Endothelial cell of umbilical vein (primary cell): Measurements from ENCODE around the gene RFX7.

Experiments used
- FOS ChIP-seq: IDR thresholded peaks from 2 replicates; pipeline ENCODE4 v1.6.1; 2011; ENCODE audit warnings: mild to moderate bottlenecking, low read length, moderate library complexity, borderline replicate concordance; ENCODE audit not compliant: insufficient read depth
- POLR2A ChIP-seq: IDR thresholded peaks from 2 replicates; pipeline ENCODE4 v1.6.1; 2012; ENCODE audit warnings: low read depth, mild to moderate bottlenecking, control low read depth, low read length
- POLR2AphosphoS5 ChIP-seq: IDR thresholded peaks from 2 replicates; pipeline ENCODE4 v1.6.1; 2012; ENCODE audit warnings: low read depth, mild to moderate bottlenecking, control low read depth, low read length, moderate library complexity; ENCODE audit not compliant: insufficient read depth
- TF ChIP-seq, protein P1 (sequence below), 2 donors: IDR thresholded peaks; 1 replicate in 1 of 2; 2 replicates in 1 of 2; pipeline ENCODE4 v1.5.1; 2011; ENCODE audit warnings: low read length in 2 of 2, mild to moderate bottlenecking in 2 of 2, moderate library complexity in 2 of 2, control low read depth in 1 of 2, inconsistent platforms in 1 of 2, low read depth in 1 of 2; ENCODE audit not compliant: insufficient read depth in 1 of 2; ENCODE audit errors: extremely low read depth in 1 of 2

DNA sequence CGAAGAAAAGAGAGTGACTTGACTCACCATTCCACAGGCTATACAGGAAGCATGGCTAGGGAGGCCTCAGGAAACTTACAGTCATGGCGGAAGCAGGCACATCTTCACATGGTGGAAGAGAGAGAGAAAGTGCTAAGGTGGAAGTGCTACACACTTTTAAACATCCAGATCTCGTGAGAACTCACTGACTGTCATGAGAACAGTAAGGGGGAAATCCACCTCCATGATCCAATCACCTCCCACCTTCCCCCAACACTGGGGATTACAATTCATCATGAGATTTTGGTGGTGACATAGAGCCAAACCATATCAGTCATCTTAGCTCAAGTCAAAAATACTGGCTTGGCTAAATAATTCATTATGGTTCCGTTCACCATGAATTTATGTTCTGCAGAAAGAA is 205.0 kb downstream of the RFX7 start:
- no peak for TF ChIP-seq POLR2A
- TF ChIP-seq, protein P1, sequence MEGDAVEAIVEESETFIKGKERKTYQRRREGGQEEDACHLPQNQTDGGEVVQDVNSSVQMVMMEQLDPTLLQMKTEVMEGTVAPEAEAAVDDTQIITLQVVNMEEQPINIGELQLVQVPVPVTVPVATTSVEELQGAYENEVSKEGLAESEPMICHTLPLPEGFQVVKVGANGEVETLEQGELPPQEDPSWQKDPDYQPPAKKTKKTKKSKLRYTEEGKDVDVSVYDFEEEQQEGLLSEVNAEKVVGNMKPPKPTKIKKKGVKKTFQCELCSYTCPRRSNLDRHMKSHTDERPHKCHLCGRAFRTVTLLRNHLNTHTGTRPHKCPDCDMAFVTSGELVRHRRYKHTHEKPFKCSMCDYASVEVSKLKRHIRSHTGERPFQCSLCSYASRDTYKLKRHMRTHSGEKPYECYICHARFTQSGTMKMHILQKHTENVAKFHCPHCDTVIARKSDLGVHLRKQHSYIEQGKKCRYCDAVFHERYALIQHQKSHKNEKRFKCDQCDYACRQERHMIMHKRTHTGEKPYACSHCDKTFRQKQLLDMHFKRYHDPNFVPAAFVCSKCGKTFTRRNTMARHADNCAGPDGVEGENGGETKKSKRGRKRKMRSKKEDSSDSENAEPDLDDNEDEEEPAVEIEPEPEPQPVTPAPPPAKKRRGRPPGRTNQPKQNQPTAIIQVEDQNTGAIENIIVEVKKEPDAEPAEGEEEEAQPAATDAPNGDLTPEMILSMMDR (IDR thresholded peaks at IDR 0.05; ENCODE audit: extremely low read depth in 1 of 2, insufficient read depth in 1 of 2, low read depth in 1 of 2, low read length in 2 of 2), result no peak
- TF ChIP-seq FOS, result no peak
- TF ChIP-seq POLR2AphosphoS5, result no peak
